NCI-H524 treated with DMSO at 0.1 percent for 48 hours (cell line): ENCODE results near the gene KCNIP2.

Source experiments
- DNase-seq: peaks from one replicate; lab custom pipeline; 2025; lab: John Stamatoyannopoulos, UW

KCNIP2 gene

GRCh38 chr10:101851411-101852116 lies 8.0 kb upstream of the KCNIP2 start:
- no peak for DNase-seq

- no peak for DNase-seq
These were observed 7.1 kb upstream of the KCNIP2 start for GRCh38 chr10:101850749-101851148.

GRCh38 chr10:101848894-101849351 lies 5.3 kb upstream of the KCNIP2 start:
- DNase-seq = no peak

- no peak for DNase-seq
These were observed 4.8 kb upstream of the KCNIP2 start for GRCh38 chr10:101848408-101848807.

GRCh38 chr10:101845893-101846292 lies 2.3 kb upstream of the KCNIP2 start:
- no peak for DNase-seq

- DNase-seq = no peak
These were observed 1.8 kb downstream of the KCNIP2 start for GRCh38 chr10:101841826-101842225.

GRCh38 chr10:101840741-101841453 lies 2.7 kb downstream of the KCNIP2 start:
- DNase-seq = no peak

GRCh38 chr10:101840102-101840684 lies 3.4 kb downstream of the KCNIP2 start:
- DNase-seq = no peak

- no peak for DNase-seq
These were observed 4.1 kb downstream of the KCNIP2 start for GRCh38 chr10:101839416-101840063.

GRCh38 chr10:101839002-101839401 lies 4.6 kb downstream of the KCNIP2 start:
- DNase-seq = no peak

GRCh38 chr10:101838416-101838970 lies 5.1 kb downstream of the KCNIP2 start:
- no peak for DNase-seq

GRCh38 chr10:101837748-101838147 lies 5.9 kb downstream of the KCNIP2 start:
- DNase-seq = no peak

GRCh38 chr10:101835362-101835761 lies 8.2 kb downstream of the KCNIP2 start:
- no peak for DNase-seq

GRCh38 chr10:101834341-101834740 lies 9.3 kb downstream of the KCNIP2 start:
- DNase-seq = no peak

- no peak for DNase-seq
These were observed 10.1 kb downstream of the KCNIP2 start for GRCh38 chr10:101833466-101833865.

GRCh38 chr10:101832325-101832771 lies 11.3 kb downstream of the KCNIP2 start:
- DNase-seq = no peak

GRCh38 chr10:101831169-101831811 lies 12.3 kb downstream of the KCNIP2 start:
- no peak for DNase-seq

GRCh38 chr10:101830322-101831168 lies 13.1 kb downstream of the KCNIP2 start:
- no peak for DNase-seq

GRCh38 chr10:101829561-101830315 lies 13.9 kb downstream of the KCNIP2 start:
- DNase-seq = no peak
